Measurements from ENCODE around the gene LRRC75B. TPM values are rescaled to one million over a fixed set of nuclear protein-coding genes. Genes with fewer than 3 reads are reported as not detected.
"Not testable (repeated sequence)": the region's sequence is repeated elsewhere in the genome, so short reads cannot be mapped to it uniquely, and the experiment has no call there.

LRRC75B gene
- polyA plus RNA-seq, 1 donor from 2014 or later: 0.63 TPM

DNA sequence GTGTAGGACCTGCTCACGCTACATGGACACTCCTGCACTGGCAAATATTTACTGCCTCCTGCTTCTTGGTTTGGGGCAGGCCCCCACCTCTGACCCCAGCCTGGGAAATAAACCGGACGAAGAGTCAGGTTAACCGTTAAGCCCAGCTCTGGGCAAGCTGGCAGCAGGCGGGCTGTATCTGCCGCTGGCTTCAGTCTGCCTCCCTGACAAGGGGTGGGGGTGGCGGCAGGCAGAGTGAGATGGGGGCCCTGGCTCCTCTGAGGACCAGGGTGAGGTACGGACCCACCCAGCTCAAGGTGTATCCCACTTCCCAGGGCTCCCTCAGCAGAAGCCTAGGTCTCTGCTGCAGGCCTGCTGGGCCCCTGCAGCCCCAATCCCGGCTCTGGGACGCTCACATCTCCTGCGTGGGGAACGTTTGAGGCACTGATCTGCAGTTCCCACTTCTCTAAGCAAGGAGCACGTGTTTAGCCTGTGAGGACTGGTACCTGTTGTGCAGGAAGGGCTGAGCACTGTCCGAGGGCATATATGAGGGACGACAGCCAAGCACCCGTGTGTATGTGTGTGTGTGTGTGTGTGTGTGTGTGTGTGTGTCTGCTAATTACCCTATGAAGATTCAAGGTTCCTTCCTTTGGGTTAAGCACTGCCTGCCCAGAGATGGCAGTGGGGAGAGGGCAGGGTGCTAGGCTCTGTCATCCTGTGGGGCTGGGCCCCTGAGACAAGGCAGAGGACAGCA, 1.1 kb upstream of the LRRC75B start:
- peaks cover 0 to 4% (median 2%) of the 10 kb centered on the region in 3 donors for H3K4me1 Mint-ChIP-seq
- H3K27ac Mint-ChIP-seq: no peak overlapping the region
- no peaks in the 10 kb centered on the region for H3K9me3 Mint-ChIP-seq
- peak overlapping the region in 3 of 4 donors; percentile 21 to 82 (median 42) for H3K4me3 Mint-ChIP-seq
- H3K36me3 Mint-ChIP-seq: no peaks in the 10 kb centered on the region
- H3K27me3 Mint-ChIP-seq: no peaks in the 10 kb centered on the region

DNA sequence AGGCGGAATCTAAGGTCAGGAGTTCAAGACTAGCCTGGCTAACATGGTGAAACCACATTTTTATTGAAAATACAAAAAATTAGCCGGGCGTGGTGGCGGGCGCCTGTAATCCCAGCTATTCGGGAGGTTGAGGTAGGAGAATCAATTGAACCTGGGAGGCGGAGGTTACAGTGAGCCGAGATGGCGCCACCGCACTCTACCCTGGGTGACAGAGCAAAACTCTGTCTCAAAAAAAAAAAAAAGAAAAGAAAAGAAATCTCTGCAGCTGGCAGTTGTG, 624 bp upstream of the LRRC75B start:
- not testable (repeated sequence) for H3K36me3 Mint-ChIP-seq, H3K9me3 Mint-ChIP-seq, H3K27me3 Mint-ChIP-seq, H3K4me1 Mint-ChIP-seq, H3K27ac Mint-ChIP-seq
- H3K4me3 Mint-ChIP-seq: peak overlapping the region in 3 of 4 donors; percentile 42 to 79 (median 64)

DNA sequence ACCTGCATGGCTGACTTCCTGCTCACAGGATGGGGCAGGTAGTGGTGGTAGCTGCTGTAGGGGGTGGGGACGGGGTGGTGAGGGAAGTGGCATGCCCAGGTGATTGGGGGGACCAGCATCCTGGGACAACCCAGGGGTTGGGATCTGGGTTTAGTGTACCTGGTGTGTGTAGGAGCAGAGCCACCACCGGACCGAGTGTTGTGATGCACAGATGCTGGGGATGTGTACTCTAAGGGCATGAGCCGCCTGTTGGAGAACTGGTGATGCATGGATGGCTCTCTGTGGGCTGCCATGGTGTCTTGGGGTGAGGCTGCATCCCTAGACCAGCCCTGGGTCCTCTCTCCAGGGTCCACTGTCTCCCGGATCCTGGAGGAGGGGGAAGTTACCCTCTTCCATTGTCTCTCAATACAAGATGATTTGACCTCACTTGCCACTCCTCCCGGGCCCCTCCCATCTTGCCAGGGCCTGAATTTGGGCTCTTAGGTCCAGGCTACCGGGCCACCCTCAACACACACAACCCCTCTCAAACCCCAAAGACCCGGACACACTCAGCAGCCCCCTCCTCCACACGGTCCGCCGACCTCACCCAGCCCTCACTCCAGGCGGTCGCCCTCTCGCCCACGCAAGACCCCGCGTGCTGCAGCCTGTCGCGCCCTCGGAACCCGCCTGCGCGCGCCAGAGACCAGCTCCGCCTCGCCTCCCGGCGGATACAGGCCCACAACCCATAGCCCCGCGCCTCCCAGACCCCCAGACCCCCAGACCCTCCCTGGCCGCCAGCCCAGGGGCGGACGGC, 619 bp downstream of the LRRC75B start:
- Mint-ChIP-seq H3K9me3 (no peaks in the 10 kb centered on the region), H3K4me1 (peaks cover 0 to 4% (median 2%) of the 10 kb centered on the region in 3 donors), H3K27me3 (no peaks in the 10 kb centered on the region), H3K27ac (peak overlapping the region in 1 of 3 donors; percentile 67), H3K4me3 (peak overlapping the region; percentile 78 to 96 (median 87)), H3K36me3 (no peaks in the 10 kb centered on the region)

DNA sequence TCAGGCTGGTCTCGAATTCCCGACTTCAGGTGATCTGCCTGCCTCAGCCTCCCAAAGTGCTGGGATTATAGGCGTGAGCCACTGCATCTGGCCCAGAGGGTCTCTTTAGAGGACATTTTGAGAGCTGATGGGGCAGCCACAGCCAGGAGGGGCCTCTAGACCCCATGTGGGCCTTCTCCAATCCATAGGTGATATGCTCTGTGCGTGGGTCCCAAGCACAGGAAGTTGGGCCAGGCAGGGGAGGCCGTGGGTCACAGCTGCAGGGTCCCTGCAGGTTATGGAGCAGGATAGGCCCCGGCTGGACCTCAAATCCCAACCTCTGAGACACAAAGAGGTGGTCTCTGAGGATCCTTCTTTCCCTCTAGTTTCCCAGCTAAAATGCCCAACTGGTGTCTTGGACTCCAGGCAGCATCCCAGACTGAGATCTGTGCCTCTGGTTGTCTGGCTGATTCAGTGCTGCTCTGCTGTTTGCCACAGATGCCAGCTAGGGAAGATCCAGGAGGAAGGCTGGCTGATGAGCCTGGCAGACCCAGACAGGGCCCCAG, 1.5 kb downstream of the LRRC75B start:
- Mint-ChIP-seq H3K27me3 (no peaks in the 10 kb centered on the region), H3K36me3 (peaks cover 1% of the 10 kb centered on the region), H3K27ac (no peak overlapping the region), H3K4me3 (peak overlapping the region in 2 of 4 donors; percentile 28 to 57), H3K9me3 (no peaks in the 10 kb centered on the region), H3K4me1 (peaks cover 0 to 4% (median 2%) of the 10 kb centered on the region in 3 donors)

DNA sequence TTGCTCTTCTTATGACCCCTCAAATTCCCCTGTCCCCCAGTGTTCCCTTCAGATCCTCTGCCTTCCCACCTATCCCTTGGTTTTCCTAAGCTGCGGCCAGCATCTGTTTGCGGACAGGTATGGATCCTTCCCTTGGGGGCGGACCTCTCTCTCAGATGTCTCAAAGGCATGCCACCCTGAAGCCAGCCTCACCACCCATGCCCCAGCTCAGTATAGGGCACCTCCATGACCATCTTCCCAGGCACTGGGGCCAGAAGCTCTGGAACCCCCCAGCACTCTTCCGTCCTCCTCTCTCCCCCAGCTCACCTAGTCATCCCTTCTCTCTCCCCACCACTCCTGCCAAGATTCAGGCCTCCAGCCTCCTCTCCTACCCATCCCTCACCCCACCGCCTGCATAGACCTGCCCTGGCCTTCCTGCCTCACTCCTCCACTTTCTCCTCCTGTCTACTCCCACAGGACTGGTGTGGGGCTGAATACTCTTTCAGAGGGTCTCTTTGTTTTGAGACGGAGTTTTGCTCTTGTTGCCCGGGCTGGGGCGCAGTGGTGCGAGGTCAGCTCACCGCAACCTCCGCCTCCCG, 2.2 kb downstream of the LRRC75B start:
- H3K36me3 Mint-ChIP-seq: peaks cover 1% of the 10 kb centered on the region
- H3K27me3 Mint-ChIP-seq: no peaks in the 10 kb centered on the region
- peaks cover 0 to 4% (median 2%) of the 10 kb centered on the region in 3 donors for H3K4me1 Mint-ChIP-seq
- H3K4me3 Mint-ChIP-seq: peak overlapping the region in 1 of 4 donors; percentile 38
- H3K9me3 Mint-ChIP-seq: no peaks in the 10 kb centered on the region
- H3K27ac Mint-ChIP-seq: no peak overlapping the region

DNA sequence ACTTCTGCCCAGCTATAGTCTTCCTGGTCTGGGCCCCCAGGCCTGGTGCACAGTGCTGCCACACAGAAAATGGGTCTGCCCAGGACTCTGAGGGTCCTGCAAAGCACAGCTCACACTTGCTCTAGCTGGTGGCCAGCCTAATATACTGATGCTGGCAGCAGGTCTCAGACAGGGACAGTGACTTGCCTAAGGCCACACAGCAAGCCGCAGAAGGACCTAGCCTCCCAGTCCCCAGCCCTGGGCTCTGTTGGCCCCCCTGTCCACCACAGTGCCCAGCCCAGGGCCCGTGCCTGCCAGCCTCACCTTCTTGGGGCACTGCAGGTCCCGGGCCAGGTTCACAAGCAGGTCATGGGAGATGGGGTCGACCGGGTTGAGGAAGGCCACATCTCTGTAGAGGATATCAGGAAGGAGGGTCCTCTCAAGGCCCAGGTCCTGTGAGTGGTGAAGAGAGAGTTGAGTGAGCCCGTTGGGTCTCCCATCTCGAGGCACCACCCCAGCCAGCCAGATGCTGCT, 3.3 kb downstream of the LRRC75B start:
- no peak overlapping the region for H3K27ac Mint-ChIP-seq
- no peaks in the 10 kb centered on the region for H3K9me3 Mint-ChIP-seq
- peaks cover 1% of the 10 kb centered on the region for H3K36me3 Mint-ChIP-seq
- peaks cover 0 to 4% (median 2%) of the 10 kb centered on the region in 3 donors for H3K4me1 Mint-ChIP-seq
- no peaks in the 10 kb centered on the region for H3K27me3 Mint-ChIP-seq
- H3K4me3 Mint-ChIP-seq: no peak overlapping the region

DNA sequence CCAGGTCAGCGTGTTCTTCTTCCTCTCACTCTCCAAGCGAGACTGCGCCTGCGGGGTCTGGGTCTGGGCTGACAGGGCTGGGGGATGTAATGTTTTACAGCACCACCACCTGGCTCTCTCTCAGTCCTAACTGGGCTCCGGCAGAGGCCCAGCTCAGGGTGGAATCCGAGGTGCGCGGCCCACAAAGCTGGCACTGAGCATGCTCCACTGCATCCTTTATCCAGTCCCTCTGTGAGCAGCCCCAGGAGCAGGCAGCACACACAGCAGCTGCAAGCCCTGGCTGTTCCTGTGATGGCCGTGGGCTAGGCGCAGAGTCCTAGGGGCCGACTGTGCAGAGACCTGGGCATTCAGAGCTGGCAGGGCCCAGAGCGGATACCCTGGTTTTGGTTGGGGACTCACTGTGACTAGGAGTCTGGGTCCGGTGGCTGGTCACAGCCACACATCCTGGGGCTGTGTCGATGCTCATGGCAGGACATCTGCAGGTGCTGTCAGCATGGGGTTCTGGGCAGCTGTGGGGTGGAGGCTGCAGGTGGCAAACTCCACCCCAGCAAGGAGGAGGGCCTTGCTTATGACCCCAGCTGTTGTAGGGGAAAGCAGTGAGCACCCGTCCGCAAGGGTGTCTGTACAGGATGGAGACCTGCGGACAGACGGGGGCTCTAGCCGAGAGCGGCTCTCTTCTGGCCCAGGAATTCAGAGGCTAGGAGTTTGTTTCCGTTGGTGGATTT, 4.0 kb downstream of the LRRC75B start:
- no peaks in the 10 kb centered on the region for H3K27me3 Mint-ChIP-seq
- no peaks in the 10 kb centered on the region for H3K9me3 Mint-ChIP-seq
- no peak overlapping the region for H3K4me3 Mint-ChIP-seq
- H3K4me1 Mint-ChIP-seq: peaks cover 0 to 3% (median 2%) of the 10 kb centered on the region in 3 donors
- H3K36me3 Mint-ChIP-seq: peaks cover 1% of the 10 kb centered on the region
- no peak overlapping the region for H3K27ac Mint-ChIP-seq

DNA sequence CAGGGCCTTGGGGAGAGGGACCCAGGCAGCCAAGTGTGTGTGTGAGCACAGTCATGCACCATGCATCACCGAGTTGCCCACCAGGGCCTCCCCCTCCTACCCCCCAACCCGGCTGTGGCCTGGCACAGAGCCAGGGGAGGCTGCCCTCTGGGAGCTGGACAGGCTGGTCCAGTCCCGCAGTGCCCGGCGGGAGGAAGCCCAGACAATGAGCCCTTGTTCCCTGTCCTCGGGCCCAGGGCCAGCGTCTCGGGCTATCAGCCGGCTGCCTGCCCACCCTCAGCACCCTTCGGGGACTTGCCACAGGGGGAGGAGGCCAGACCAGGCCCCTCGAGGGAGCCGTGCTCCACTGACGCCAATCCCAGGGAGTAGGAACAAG, 4.5 kb downstream of the LRRC75B start:
- H3K27ac Mint-ChIP-seq: no peak overlapping the region
- H3K4me3 Mint-ChIP-seq: no peak overlapping the region
- peaks cover 1% of the 10 kb centered on the region for H3K36me3 Mint-ChIP-seq
- H3K4me1 Mint-ChIP-seq: peaks cover 0 to 3% (median 2%) of the 10 kb centered on the region in 3 donors
- H3K9me3 Mint-ChIP-seq: no peaks in the 10 kb centered on the region
- no peaks in the 10 kb centered on the region for H3K27me3 Mint-ChIP-seq

DNA sequence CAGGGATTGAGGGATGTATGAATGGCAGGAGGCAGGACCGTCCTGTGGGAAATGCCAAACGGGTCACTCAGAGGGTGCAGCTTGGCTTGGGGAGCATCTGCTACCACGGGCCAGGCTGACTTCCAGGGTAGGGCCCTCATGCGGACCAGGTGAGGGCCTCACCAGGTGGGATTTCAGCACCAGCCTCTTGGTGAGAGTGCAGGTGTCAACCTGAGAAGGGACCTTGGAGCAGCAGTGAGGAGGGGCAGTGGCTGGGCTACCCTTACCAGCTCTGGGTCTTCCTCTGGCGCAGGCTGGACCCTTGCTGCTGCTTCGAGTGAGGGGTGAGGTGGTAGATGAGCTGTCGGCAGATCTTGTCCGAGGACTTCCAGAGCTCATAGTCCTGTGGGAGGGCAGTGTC, 4.9 kb downstream of the LRRC75B start:
- H3K4me1 Mint-ChIP-seq: peaks cover 0 to 3% (median 2%) of the 10 kb centered on the region in 3 donors
- H3K27me3 Mint-ChIP-seq: no peaks in the 10 kb centered on the region
- no peaks in the 10 kb centered on the region for H3K9me3 Mint-ChIP-seq
- peaks cover 1% of the 10 kb centered on the region for H3K36me3 Mint-ChIP-seq
- no peak overlapping the region for H3K27ac Mint-ChIP-seq
- H3K4me3 Mint-ChIP-seq: no peak overlapping the region

DNA sequence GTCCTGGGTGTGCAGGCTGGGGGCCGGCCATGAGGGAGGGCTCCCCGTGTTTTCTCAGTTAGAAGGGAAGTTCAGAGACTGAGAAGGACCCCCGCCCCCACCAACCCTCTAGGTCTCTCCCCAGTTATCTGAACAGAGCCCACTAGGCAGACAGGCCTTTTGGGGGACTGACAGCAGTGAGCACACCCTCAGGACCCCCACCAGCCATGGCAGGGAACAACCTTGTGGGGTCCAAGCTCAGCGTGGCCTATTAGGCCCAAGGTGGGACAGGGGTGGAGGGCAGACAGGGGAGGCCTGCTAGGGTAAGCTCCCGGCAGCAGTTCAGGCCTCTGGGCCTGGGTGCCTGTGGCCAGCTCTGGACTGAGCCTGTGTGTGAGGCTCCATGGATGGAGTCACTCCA, 5.6 kb downstream of the LRRC75B start:
- H3K27ac Mint-ChIP-seq: no peak overlapping the region
- H3K27me3 Mint-ChIP-seq: no peaks in the 10 kb centered on the region
- H3K4me1 Mint-ChIP-seq: peaks cover 0 to 1% (median under 1%) of the 10 kb centered on the region in 3 donors
- H3K9me3 Mint-ChIP-seq: no peaks in the 10 kb centered on the region
- peaks cover 1% of the 10 kb centered on the region for H3K36me3 Mint-ChIP-seq
- H3K4me3 Mint-ChIP-seq: no peak overlapping the region

DNA sequence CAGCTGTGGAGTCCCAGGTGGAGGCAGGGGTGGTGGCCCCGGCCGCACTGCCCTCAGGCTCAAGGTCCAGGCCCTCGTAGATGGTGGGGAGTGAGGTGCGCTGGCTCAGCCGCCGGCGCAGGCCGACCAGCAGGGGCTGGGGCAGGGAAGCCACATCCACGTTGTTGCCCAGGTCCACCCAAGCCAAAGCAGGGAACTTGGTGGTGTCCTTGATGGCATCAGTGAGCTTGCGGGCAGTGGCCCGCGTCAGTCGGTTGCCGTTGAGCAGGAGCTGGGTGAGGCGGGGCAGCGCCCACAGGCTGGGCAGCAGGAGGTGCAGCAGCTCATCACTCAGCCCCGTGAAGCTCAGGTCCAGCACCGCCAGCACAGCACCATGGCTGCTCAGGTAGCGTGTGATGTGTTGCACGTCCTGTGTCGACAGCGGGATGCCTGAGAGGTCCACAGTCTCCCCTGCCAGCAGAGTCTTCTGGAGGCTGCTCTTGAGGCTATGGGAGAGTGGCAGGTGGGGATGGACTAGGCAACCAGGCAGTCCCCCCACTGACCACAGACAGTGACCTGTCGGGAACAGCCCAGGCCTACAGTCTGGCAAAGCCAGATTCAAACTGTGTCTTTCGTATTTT, 6.8 kb downstream of the LRRC75B start:
- Mint-ChIP-seq H3K9me3 (no peaks in the 10 kb centered on the region), H3K27ac (no peak overlapping the region), H3K4me3 (no peak overlapping the region), H3K36me3 (peaks cover 1% of the 10 kb centered on the region), H3K27me3 (no peaks in the 10 kb centered on the region), H3K4me1 (no peaks in the 10 kb centered on the region)

DNA sequence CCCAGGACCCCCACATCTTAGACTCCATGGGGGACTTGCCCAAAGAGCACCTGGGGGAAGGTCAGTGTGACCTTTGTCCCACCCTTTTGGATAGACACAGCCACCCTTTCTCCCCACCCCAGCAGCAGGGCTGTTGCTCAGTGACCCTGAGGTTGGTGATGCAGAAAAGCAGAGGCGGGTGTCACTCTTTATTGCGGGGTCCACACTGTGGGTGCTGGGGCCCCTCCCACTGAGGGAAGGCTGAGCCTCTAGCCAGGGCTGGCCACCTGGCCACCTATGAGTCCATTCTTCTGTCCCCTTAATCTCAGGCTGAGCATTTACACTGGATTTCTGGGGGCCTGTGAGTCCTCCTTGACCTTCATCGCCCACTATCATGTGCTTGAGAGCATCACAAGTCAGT, 7.4 kb downstream of the LRRC75B start:
- Mint-ChIP-seq H3K36me3 (peaks cover 1% of the 10 kb centered on the region), H3K27ac (no peak overlapping the region), H3K4me3 (no peak overlapping the region), H3K27me3 (no peaks in the 10 kb centered on the region), H3K4me1 (no peaks in the 10 kb centered on the region), H3K9me3 (no peaks in the 10 kb centered on the region)

DNA sequence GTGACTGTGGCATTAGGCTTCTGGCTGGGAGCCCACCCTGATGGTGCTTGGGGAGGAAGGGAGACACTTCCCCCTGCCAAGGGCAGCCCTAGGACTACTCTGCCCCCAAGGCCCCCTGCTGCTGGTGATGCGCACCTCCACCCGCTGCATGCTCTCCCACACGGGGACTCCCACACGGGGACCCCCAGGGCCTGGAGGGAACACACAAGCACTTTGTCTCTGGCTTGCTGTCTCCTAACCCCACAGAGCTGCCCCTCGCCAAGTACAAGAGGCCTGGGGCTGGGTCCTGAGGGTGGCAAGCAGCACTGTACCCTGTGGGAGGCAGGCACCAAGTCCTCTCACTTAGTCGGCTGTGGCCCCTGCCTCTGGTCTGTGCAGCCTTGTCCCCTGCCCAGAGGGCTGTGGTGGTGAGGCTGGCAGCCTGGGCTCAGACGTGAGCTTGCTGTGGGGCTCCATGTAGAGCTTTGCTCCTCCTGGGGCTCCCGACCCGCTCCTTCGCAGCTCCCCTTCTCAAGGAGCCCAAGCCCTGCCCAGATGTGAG, 7.9 kb downstream of the LRRC75B start:
- Mint-ChIP-seq H3K9me3 (no peaks in the 10 kb centered on the region), H3K36me3 (peaks cover 1% of the 10 kb centered on the region)

DNA sequence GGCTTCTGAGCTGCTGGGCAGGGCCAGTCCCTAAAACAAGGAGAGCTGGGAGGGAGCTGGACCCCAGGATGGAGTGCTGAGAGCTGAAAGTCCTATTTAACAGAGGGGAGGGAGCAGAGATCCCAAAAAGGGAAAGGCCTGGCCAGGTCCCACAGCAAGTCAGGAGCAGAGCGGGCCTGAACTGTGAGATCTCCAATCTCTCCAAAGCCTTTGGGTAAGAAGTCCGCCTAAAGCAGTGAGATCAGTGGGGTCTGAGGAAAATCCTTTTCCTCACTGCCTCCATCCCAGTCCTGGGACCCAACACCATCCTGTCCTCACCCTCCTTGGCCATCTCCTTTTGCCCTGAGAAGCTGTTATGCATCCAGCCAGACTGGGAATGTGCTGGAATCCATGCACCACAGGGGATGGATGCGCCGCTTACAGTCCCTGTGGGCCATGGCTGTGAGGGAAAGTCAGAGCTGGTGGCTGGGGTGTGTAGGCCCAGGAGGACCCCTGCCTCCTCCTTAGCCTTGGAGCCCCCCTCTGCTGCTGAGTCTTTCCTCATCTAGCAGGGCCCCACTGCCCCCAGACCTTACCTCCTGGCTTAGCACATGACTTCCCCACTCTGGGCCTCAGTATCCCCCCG, 8.6 kb downstream of the LRRC75B start:
- Mint-ChIP-seq H3K27ac (peak overlapping the region in 1 of 3 donors; percentile 43), H3K27me3 (no peaks in the 10 kb centered on the region), H3K4me1 (no peaks in the 10 kb centered on the region), H3K9me3 (no peaks in the 10 kb centered on the region), H3K4me3 (peak overlapping the region in 1 of 4 donors; percentile 44), H3K36me3 (peaks cover 1% of the 10 kb centered on the region)

More for the DNA sequence above, 7.9 kb downstream of the LRRC75B start:
- no peaks in the 10 kb centered on the region for H3K27me3 Mint-ChIP-seq
- H3K4me3 Mint-ChIP-seq: no peak overlapping the region
- H3K27ac Mint-ChIP-seq: no peak overlapping the region
- no peaks in the 10 kb centered on the region for H3K4me1 Mint-ChIP-seq
